Measurements from ENCODE around the gene KCNK1. TPM values are rescaled to one million over a fixed set of nuclear protein-coding genes. Genes with fewer than 3 reads are reported as not detected.
"Not testable (repeated sequence)": the region's sequence is repeated elsewhere in the genome, so short reads cannot be mapped to it uniquely, and the experiment has no call there.

The KCNK1 gene
- polyA plus RNA-seq, 6 donors from 2014 or later: not detected

GRCh38 chr1:233681285-233681684, 67.4 kb downstream of the KCNK1 start:
- H3K27ac Mint-ChIP-seq: no peak overlapping the region
- H3K27me3 Mint-ChIP-seq: peaks cover 0 to 4% (median 0%) of the 10 kb centered on the region in 3 donors
- H3K4me1 Mint-ChIP-seq: no peaks in the 10 kb centered on the region
- ATAC-seq (ENCODE audit: low read depth in 2 of 2) (no peak), DNase-seq (no peak)
- H3K9me3 Mint-ChIP-seq: peaks cover 0 to 7% (median 0%) of the 10 kb centered on the region in 7 donors
- H3K36me3 Mint-ChIP-seq: no peaks in the 10 kb centered on the region
- no peak overlapping the region for H3K4me3 Mint-ChIP-seq

GRCh38 chr1:233686653-233687052, 72.7 kb downstream of the KCNK1 start:
- ATAC-seq (ENCODE audit: low read depth in 2 of 2); DNase-seq; H3K36me3 Mint-ChIP-seq; H3K4me3 Mint-ChIP-seq; H3K27ac Mint-ChIP-seq; H3K9me3 Mint-ChIP-seq; H3K4me1 Mint-ChIP-seq: not testable (repeated sequence)
- peaks cover 4 to 14% (median 10%) of the 10 kb centered on the region in 3 donors for H3K27me3 Mint-ChIP-seq

- DNase-seq: no peak
- no peaks in the 10 kb centered on the region for H3K4me1 Mint-ChIP-seq
- H3K36me3 Mint-ChIP-seq: no peaks in the 10 kb centered on the region
- H3K4me3 Mint-ChIP-seq: no peak overlapping the region
- no peak overlapping the region for H3K27ac Mint-ChIP-seq
- H3K27me3 Mint-ChIP-seq: peaks cover 4 to 14% (median 10%) of the 10 kb centered on the region in 3 donors
- ATAC-seq (ENCODE audit: low read depth in 2 of 2): no peak
- H3K9me3 Mint-ChIP-seq: peaks cover 0 to 5% (median 0%) of the 10 kb centered on the region in 7 donors
These were observed 75.3 kb downstream of the KCNK1 start for GRCh38 chr1:233689017-233689747.

GRCh38 chr1:233689748-233690254, 75.9 kb downstream of the KCNK1 start:
- no peak for ATAC-seq (ENCODE audit: low read depth in 2 of 2)
- Mint-ChIP-seq H3K4me3 (no peak overlapping the region), H3K36me3 (no peaks in the 10 kb centered on the region), H3K27ac (no peak overlapping the region), H3K9me3 (peaks cover 0 to 5% (median 0%) of the 10 kb centered on the region in 7 donors), H3K4me1 (no peaks in the 10 kb centered on the region), H3K27me3 (peaks cover 4 to 14% (median 10%) of the 10 kb centered on the region in 3 donors)
- no peak for DNase-seq

GRCh38 chr1:233695901-233696300, 82.0 kb downstream of the KCNK1 start:
- H3K27me3 Mint-ChIP-seq: peaks cover 0 to 19% (median 8%) of the 10 kb centered on the region in 3 donors
- H3K4me3 Mint-ChIP-seq: no peak overlapping the region
- H3K27ac Mint-ChIP-seq: no peak overlapping the region

GRCh38 chr1:233700338-233700737, 86.4 kb downstream of the KCNK1 start:
- Mint-ChIP-seq H3K27me3 (peaks cover 0 to 25% (median 13%) of the 10 kb centered on the region in 3 donors), H3K4me1 (no peaks in the 10 kb centered on the region), H3K27ac (no peak overlapping the region), H3K36me3 (no peaks in the 10 kb centered on the region), H3K4me3 (no peak overlapping the region), H3K9me3 (peaks cover 0 to 12% (median 2%) of the 10 kb centered on the region in 7 donors)
- ATAC-seq (ENCODE audit: low read depth in 2 of 2): no peak
- no peak for DNase-seq

More at GRCh38 chr1:233695901-233696300, 82.0 kb downstream of the KCNK1 start:
- Mint-ChIP-seq H3K9me3 (peaks cover 0 to 12% (median 2%) of the 10 kb centered on the region in 7 donors), H3K4me1 (no peaks in the 10 kb centered on the region), H3K36me3 (no peaks in the 10 kb centered on the region)
- ATAC-seq (ENCODE audit: low read depth in 2 of 2): no peak
- no peak for DNase-seq

- no peaks in the 10 kb centered on the region for H3K36me3 Mint-ChIP-seq
- peaks cover 0 to 6% (median 3%) of the 10 kb centered on the region in 7 donors for H3K9me3 Mint-ChIP-seq
- no peak overlapping the region for H3K4me3 Mint-ChIP-seq
- peaks cover 0 to 18% (median 13%) of the 10 kb centered on the region in 3 donors for H3K27me3 Mint-ChIP-seq
- DNase-seq (no peak), ATAC-seq (ENCODE audit: low read depth in 2 of 2) (no peak)
- no peaks in the 10 kb centered on the region for H3K4me1 Mint-ChIP-seq
- no peak overlapping the region for H3K27ac Mint-ChIP-seq
These were observed 90.4 kb downstream of the KCNK1 start for GRCh38 chr1:233704170-233704897.

GRCh38 chr1:233704898-233705723, 91.2 kb downstream of the KCNK1 start:
- no peak for DNase-seq
- Mint-ChIP-seq H3K36me3 (no peaks in the 10 kb centered on the region), H3K27me3 (peaks cover 0 to 18% (median 9%) of the 10 kb centered on the region in 3 donors), H3K27ac (no peak overlapping the region), H3K9me3 (peaks cover 0 to 6% (median 5%) of the 10 kb centered on the region in 7 donors), H3K4me3 (no peak overlapping the region), H3K4me1 (no peaks in the 10 kb centered on the region)
- ATAC-seq (ENCODE audit: low read depth in 2 of 2): no peak

GRCh38 chr1:233707153-233707879, 93.4 kb downstream of the KCNK1 start:
- Mint-ChIP-seq H3K27me3 (peaks cover 0 to 4% (median 0%) of the 10 kb centered on the region in 3 donors), H3K36me3 (no peaks in the 10 kb centered on the region), H3K9me3 (peaks cover 0 to 16% (median 6%) of the 10 kb centered on the region in 7 donors), H3K4me1 (no peaks in the 10 kb centered on the region), H3K27ac (no peak overlapping the region), H3K4me3 (no peak overlapping the region)
- DNase-seq (no peak), ATAC-seq (ENCODE audit: low read depth in 2 of 2) (no peak)

GRCh38 chr1:233707880-233708815, 94.2 kb downstream of the KCNK1 start:
- Mint-ChIP-seq H3K36me3 (no peaks in the 10 kb centered on the region), H3K9me3 (peaks cover 0 to 20% (median 12%) of the 10 kb centered on the region in 7 donors), H3K4me1 (no peaks in the 10 kb centered on the region), H3K4me3 (no peak overlapping the region), H3K27me3 (no peaks in the 10 kb centered on the region), H3K27ac (no peak overlapping the region)
- DNase-seq (no peak), ATAC-seq (ENCODE audit: low read depth in 2 of 2) (no peak)

GRCh38 chr1:233710031-233710430, 96.1 kb downstream of the KCNK1 start:
- Mint-ChIP-seq H3K4me1 (no peaks in the 10 kb centered on the region), H3K9me3 (peaks cover 0 to 20% (median 12%) of the 10 kb centered on the region in 7 donors), H3K27me3 (no peaks in the 10 kb centered on the region), H3K36me3 (no peaks in the 10 kb centered on the region), H3K4me3 (no peak overlapping the region), H3K27ac (no peak overlapping the region)
- ATAC-seq (ENCODE audit: low read depth in 2 of 2): no peak
- DNase-seq: no peak

- Mint-ChIP-seq H3K27ac (no peak overlapping the region), H3K4me3 (no peak overlapping the region), H3K9me3 (peaks cover 0 to 20% (median 12%) of the 10 kb centered on the region in 7 donors), H3K36me3 (no peaks in the 10 kb centered on the region), H3K4me1 (no peaks in the 10 kb centered on the region), H3K27me3 (no peaks in the 10 kb centered on the region)
- DNase-seq (no peak), ATAC-seq (ENCODE audit: low read depth in 2 of 2) (no peak)
These were observed 96.6 kb downstream of the KCNK1 start for GRCh38 chr1:233710507-233710906.
